ENCODE results near the gene PCDHA1. TPM values are rescaled to one million over a fixed set of nuclear protein-coding genes. Genes with fewer than 3 reads are reported as not detected.
A peak's percentile ranks its signal among the peaks of the same experiment; 100 is the strongest.

The PCDHA1 gene
- total and polyA plus RNA-seq, 2 of the 13 experiments (the other 11 are each of a cell fraction or from before 2014, with no cell fraction given): not detected

GRCh38 chr5:140978260-140978659 is 192.3 kb downstream of the PCDHA1 start (continued):
- TF ChIP-seq ZNF609 (CRISPR knock-in tag; IDR thresholded peaks at IDR 0.05; ENCODE audit: borderline replicate concordance): peak; percentile 43; the same call in 1 of the 2 replicates

- TF ChIP-seq ZBTB14 (CRISPR knock-in tag; IDR thresholded peaks at IDR 0.05) (no peak), ZKSCAN5 (CRISPR knock-in tag; IDR thresholded peaks at IDR 0.05) (no peak), MAF1 (CRISPR knock-in tag; IDR thresholded peaks at IDR 0.05; ENCODE audit: borderline replicate concordance) (no peak), ARID2 (CRISPR knock-in tag; IDR thresholded peaks at IDR 0.05; ENCODE audit: borderline replicate concordance) (no peak), ZNF775 (CRISPR knock-in tag; IDR thresholded peaks at IDR 0.05; ENCODE audit: borderline replicate concordance) (no peak)
- FAIRE-seq: no peak
- 0% methylated on average over 1 of the region's 1 CpG for WGBS (ENCODE audit: low lambda C conversion rate)
- ChIA-PET CTCF (ENCODE audit: low intra/inter-chr PET ratio, low total read pairs) (no interaction called here), POLR2A (no interaction called here)
- ATAC-seq: no peak
- Histone ChIP-seq H3K4me3 (replicated peaks in 1 of 3; ENCODE audit: insufficient read depth in 1 of 3, low read depth in 2 of 3, low read length in 3 of 3) (no peak overlapping the region), H4K20me1 (ENCODE audit: insufficient read depth, low read length) (no peaks in the 10 kb centered on the region), H3K4me1 (ENCODE audit: insufficient read depth, low read length) (no peaks in the 10 kb centered on the region), H3K9ac (ENCODE audit: insufficient read depth, low read depth, low read length) (no peak overlapping the region), H3K79me2 (ENCODE audit: insufficient read depth, low read length) (no peaks in the 10 kb centered on the region), H3K36me3 (replicated peaks in 1 of 2; ENCODE audit: control insufficient read depth in 1 of 2, insufficient read depth in 2 of 2, low read length in 2 of 2) (no peaks in the 10 kb centered on the region), H3K27ac (ENCODE audit: extremely low read length, insufficient read depth, low read length) (no peak overlapping the region), H3K9me3 (ENCODE audit: low read length) (no peaks in the 10 kb centered on the region), H2AFZ (ENCODE audit: low read length) (no peak overlapping the region), H3K4me2 (ENCODE audit: low read depth, low read length) (no peak overlapping the region), H3K27me3 (ENCODE audit: control insufficient read depth in 1 of 2, insufficient read depth in 2 of 2, low read length in 2 of 2) (no peaks in the 10 kb centered on the region)
- DNase-seq (ENCODE audit: low spot score): no peak
- BruUV-seq (replicated peaks): no TSS peak
- intact Hi-C loops (cut with micrococcal nuclease; ENCODE audit: unreplicated experiment): no loop called here
- in situ Hi-C loops (cut with HindIII; ENCODE audit: extremely low pct_ligation_motif_present, low pct_unique_long_range_greater_than_20kb): no loop called here
Measured at GRCh38 chr5:140978983-140979382, 193.0 kb downstream of the PCDHA1 start.
